ENCODE data around the gene DAO. TPM values are rescaled to one million over a fixed set of nuclear protein-coding genes. Genes with fewer than 3 reads are reported as not detected.

DAO gene
- total and polyA plus RNA-seq, 2 of the 4 experiments (the other 2 are of a cell fraction) = not detected

- no peak for TF ChIP-seq BHLHE40 (IDR thresholded peaks at IDR 0.05; ENCODE audit: low read depth, low read length)
These were observed 47.0 kb upstream of the DAO start (continued) for GRCh38 chr12:108832730-108833354.

GRCh38 chr12:108833355-108833733 is 46.5 kb upstream of the DAO start:
- peak; percentile 67 for ATAC-seq (ENCODE audit: low read depth)
- CTCF ChIA-PET = interaction anchor here (1.1 to 2.8 kb wide), 3 partner anchors 15 to 31 kb away, joined by 3 to 13 read pairs (median 3); no protein-coding TSS in a partner anchor
- intact Hi-C loops (cut with micrococcal nuclease) = loop anchor here (1.0 kb wide), 1 partner anchor 21 kb away; no protein-coding TSS in a partner anchor
- TF ChIP-seq FOS (IDR thresholded peaks at IDR 0.05; ENCODE audit: low read depth, low read length) = no peak
- TF ChIP-seq MAZ (IDR thresholded peaks at IDR 0.05; ENCODE audit: borderline replicate concordance, low read depth, low read length) = peak; percentile 15; the same call in 1 of the 2 replicates
- TF ChIP-seq MAFK (IDR thresholded peaks at IDR 0.05; ENCODE audit: low read depth, low read length) = no peak
- TF ChIP-seq ELK1 (IDR thresholded peaks at IDR 0.05; ENCODE audit: borderline replicate concordance, low read depth, low read length) = no peak
- peak; percentile 60 for TF ChIP-seq POLR2A (IDR thresholded peaks at IDR 0.05; ENCODE audit: low read depth, low read length)
- TF ChIP-seq USF2 (IDR thresholded peaks at IDR 0.05; ENCODE audit: low read depth, low read length) = 0 out of 2 replicates have a peak, but pooled peaks have one; percentile 1
- TF ChIP-seq BHLHE40 (IDR thresholded peaks at IDR 0.05; ENCODE audit: low read depth, low read length) = no peak; the same call in none of the 2 replicates
- TF ChIP-seq CHD1 (IDR thresholded peaks at IDR 0.05; ENCODE audit: low read depth, low read length) = 0 out of 2 replicates have a peak, but pooled peaks have one; percentile 53
- TF ChIP-seq SMC3 (IDR thresholded peaks at IDR 0.05; ENCODE audit: low read depth, low read length) = no peak
- TF ChIP-seq RAD21 (IDR thresholded peaks at IDR 0.05; ENCODE audit: low read length) = no peak
- TF ChIP-seq RFX5 (IDR thresholded peaks at IDR 0.05; ENCODE audit: low read depth, low read length) = no peak
- no peak for TF ChIP-seq CEBPB (IDR thresholded peaks at IDR 0.05; ENCODE audit: low read depth, low read length)

More at GRCh38 chr12:108833355-108833733, 46.5 kb upstream of the DAO start:
- H3K9me3 ChIP-seq (ENCODE audit: control insufficient read depth, insufficient read depth, low read length) = no peaks in the 10 kb centered on the region
- H2AK5ac ChIP-seq (ENCODE audit: low read depth, low read length) = peak overlapping the region; percentile 99
- peak overlapping the region; percentile 56 for H2AFZ ChIP-seq (replicated peaks; ENCODE audit: low read length, poor library complexity)
- POLR2A ChIA-PET (ENCODE audit: unreplicated experiment) = interaction anchor here (0.8 to 1.2 kb wide), 3 partner anchors 11 to 29 kb away, joined by 5 to 9 read pairs (median 7); partner anchors contain the start of gene SSH1
- peak overlapping the region; percentile 87 for H2AK9ac ChIP-seq (replicated peaks; ENCODE audit: low read depth, low read length, poor library complexity)
- H2BK15ac ChIP-seq (ENCODE audit: low read depth, low read length) = peak overlapping the region; percentile 96
- peak overlapping the region; percentile 99 for H3K56ac ChIP-seq (ENCODE audit: extremely low read depth, insufficient read depth, low read length)
- dilution Hi-C loops (cut with HindIII; ENCODE audit: low sequenced_read_pairs, unreplicated experiment) = no loop called here
- peak; percentile 90 for DNase-seq
- H3K4me3 ChIP-seq (ENCODE audit: insufficient read depth, low read depth, low read length) = no peak overlapping the region
- peak overlapping the region; percentile 67 for H3K4me2 ChIP-seq (ENCODE audit: low read depth, low read length)
- H2BK5ac ChIP-seq (ENCODE audit: low read depth, low read length, poor library complexity, severe bottlenecking) = peak overlapping the region; percentile 98
- in situ Hi-C loops (cut with MboI; ENCODE audit: low sequenced_read_pairs) = no loop called here
- 0% methylated on average over 3 of the region's 9 CpGs; no CpG with 5 or more reads in 1 of the 2 experiments for WGBS, 2 experiments (ENCODE audit: extremely low coverage in 2 of 2, insufficient read length in 1 of 2)
- no peaks in the 10 kb centered on the region for H3K27me3 ChIP-seq (ENCODE audit: control insufficient read depth, insufficient read depth, low read length)
- peak overlapping the region; percentile 97 for H3K23ac ChIP-seq (ENCODE audit: low read depth, low read length)
- H4K8ac ChIP-seq (ENCODE audit: low read depth in 2 of 2, low read length in 2 of 2) = peak overlapping the region; percentile 74 to 98
- H3K18ac ChIP-seq (ENCODE audit: low read depth, low read length) = peak overlapping the region; percentile 90
- peak overlapping the region; percentile 99 for H3K4ac ChIP-seq (ENCODE audit: low read depth, low read length)
- peaks cover 44% of the 10 kb centered on the region for H3K36me3 ChIP-seq (ENCODE audit: control insufficient read depth, insufficient read depth, low read length)
- H3K9me1 ChIP-seq (ENCODE audit: insufficient read depth, low read length) = peaks cover 48% of the 10 kb centered on the region
- H4K5ac ChIP-seq (ENCODE audit: low read depth, low read length) = peak overlapping the region; percentile 69
- peaks cover 7% of the 10 kb centered on the region for H4K20me1 ChIP-seq (ENCODE audit: insufficient read depth, low read length)
- BruUV-seq (replicated peaks) = TSS peak; percentile 89
- H3K27ac ChIP-seq (ENCODE audit: insufficient read depth, low read length) = peak overlapping the region; percentile 98
- H4K91ac ChIP-seq (ENCODE audit: insufficient read depth, low read depth, low read length) = peak overlapping the region; percentile 98
- peaks cover 25 to 79% of the 10 kb centered on the region in 2 experiments for H3K79me1 ChIP-seq (ENCODE audit: low read depth in 1 of 2, low read length in 2 of 2)
- H3K9ac ChIP-seq (ENCODE audit: low read depth, low read length) = peak overlapping the region; percentile 88
- peak overlapping the region; percentile 97 for H3K14ac ChIP-seq (replicated peaks; ENCODE audit: low read depth, low read length)
- peak overlapping the region; percentile 98 for H2BK20ac ChIP-seq (ENCODE audit: low read depth, low read length)
- peaks cover 44% of the 10 kb centered on the region for H3K4me1 ChIP-seq (ENCODE audit: control insufficient read depth, insufficient read depth, low read length)
- peak overlapping the region; percentile 98 for H2BK120ac ChIP-seq (ENCODE audit: low read depth, low read length)

Data from IMR-90 (cell line).